OCI-M1 (cell line): ENCODE measurements around the gene A4GALT.

Experiments
- DNase-seq: peaks from one replicate; lab custom pipeline; 2025; lab: John Stamatoyannopoulos, UW

Gene A4GALT

GRCh38 chr22:42701694-42702093, 19.0 kb downstream of the A4GALT start:
- no peak for DNase-seq

GRCh38 chr22:42700901-42701300, 19.8 kb downstream of the A4GALT start:
- no peak for DNase-seq

GRCh38 chr22:42700355-42700754, 20.3 kb downstream of the A4GALT start:
- DNase-seq, result no peak

- no peak for DNase-seq
Observed at GRCh38 chr22:42699976-42700352, 20.7 kb downstream of the A4GALT start.

- DNase-seq, result no peak
Observed at GRCh38 chr22:42699281-42699975, 21.2 kb downstream of the A4GALT start.

- no peak for DNase-seq
Observed at GRCh38 chr22:42697542-42698013, 23.1 kb downstream of the A4GALT start.

- no peak for DNase-seq
Observed at GRCh38 chr22:42696331-42696967, 24.2 kb downstream of the A4GALT start.

- DNase-seq, result no peak
Observed at GRCh38 chr22:42695294-42695693, 25.4 kb downstream of the A4GALT start.

- no peak for DNase-seq
Observed at GRCh38 chr22:42693763-42694683, 26.6 kb downstream of the A4GALT start.

GRCh38 chr22:42693055-42693762, 27.5 kb downstream of the A4GALT start:
- DNase-seq, result no peak

GRCh38 chr22:42692239-42693054, 28.2 kb downstream of the A4GALT start:
- DNase-seq, result no peak

GRCh38 chr22:42691440-42691839, 29.2 kb downstream of the A4GALT start:
- DNase-seq, result no peak

- peak; percentile 66 for DNase-seq
Observed at GRCh38 chr22:42688241-42689211, 32.1 kb downstream of the A4GALT start.

- no peak for DNase-seq
Observed at GRCh38 chr22:42686756-42687491, 33.7 kb downstream of the A4GALT start.

- no peak for DNase-seq
Observed at GRCh38 chr22:42685941-42686653, 34.6 kb downstream of the A4GALT start.

GRCh38 chr22:42684462-42685195, 36.0 kb downstream of the A4GALT start:
- DNase-seq, result no peak

- no peak for DNase-seq
Observed at GRCh38 chr22:42683578-42684283, 36.9 kb downstream of the A4GALT start.
